Neural progenitor cell (in vitro differentiated cells): Measurements from ENCODE around the gene SLC35F4.

Experiments used
- EZH2 ChIP-seq: fragments of 200-600 bp; sonication (generic); IDR thresholded peaks from 2 replicates; pipeline ENCODE4 v1.6.1; 2017; ENCODE audit warnings: antibody characterized with exemption, mild to moderate bottlenecking, moderate library complexity
- EZH2phosphoT487 ChIP-seq: fragments of 200-600 bp; sonication (generic); IDR thresholded peaks from 2 replicates; pipeline ENCODE4 v1.6.1; 2017; ENCODE audit warnings: antibody characterized with exemption
- TF ChIP-seq, protein P1 (sequence below): fragments of 200-600 bp; sonication (generic); IDR thresholded peaks from 2 replicates; pipeline ENCODE4 v1.5.1; 2017; ENCODE audit warnings: antibody characterized with exemption, mild to moderate bottlenecking

- TF ChIP-seq EZH2 (no peak), EZH2phosphoT487 (no peak)
- TF ChIP-seq, protein P1, sequence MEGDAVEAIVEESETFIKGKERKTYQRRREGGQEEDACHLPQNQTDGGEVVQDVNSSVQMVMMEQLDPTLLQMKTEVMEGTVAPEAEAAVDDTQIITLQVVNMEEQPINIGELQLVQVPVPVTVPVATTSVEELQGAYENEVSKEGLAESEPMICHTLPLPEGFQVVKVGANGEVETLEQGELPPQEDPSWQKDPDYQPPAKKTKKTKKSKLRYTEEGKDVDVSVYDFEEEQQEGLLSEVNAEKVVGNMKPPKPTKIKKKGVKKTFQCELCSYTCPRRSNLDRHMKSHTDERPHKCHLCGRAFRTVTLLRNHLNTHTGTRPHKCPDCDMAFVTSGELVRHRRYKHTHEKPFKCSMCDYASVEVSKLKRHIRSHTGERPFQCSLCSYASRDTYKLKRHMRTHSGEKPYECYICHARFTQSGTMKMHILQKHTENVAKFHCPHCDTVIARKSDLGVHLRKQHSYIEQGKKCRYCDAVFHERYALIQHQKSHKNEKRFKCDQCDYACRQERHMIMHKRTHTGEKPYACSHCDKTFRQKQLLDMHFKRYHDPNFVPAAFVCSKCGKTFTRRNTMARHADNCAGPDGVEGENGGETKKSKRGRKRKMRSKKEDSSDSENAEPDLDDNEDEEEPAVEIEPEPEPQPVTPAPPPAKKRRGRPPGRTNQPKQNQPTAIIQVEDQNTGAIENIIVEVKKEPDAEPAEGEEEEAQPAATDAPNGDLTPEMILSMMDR, result no peak
Observed at GRCh38 chr14:57612946-57613345, 252.9 kb downstream of the SLC35F4 start.
